ENCODE results near the gene TRIP13. TPM values are rescaled to one million over a fixed set of nuclear protein-coding genes. Genes with fewer than 3 reads are reported as not detected.

TRIP13 gene
- total RNA-seq, 1 experiment from 2014 or later = 42.6 TPM

GRCh38 chr5:888638-889035, 4.0 kb upstream of the TRIP13 start:
- Histone ChIP-seq H2AFZ (ENCODE audit: low read length) (no peak overlapping the region), H2AK5ac (ENCODE audit: insufficient read length, low read length) (no peak overlapping the region), H2BK20ac (ENCODE audit: low read depth, low read length, poor library complexity, severe bottlenecking) (no peak overlapping the region), H3K79me1 (ENCODE audit: insufficient read depth, low read depth, low read length, poor library complexity, severe bottlenecking) (peaks cover 8% of the 10 kb centered on the region), H3K79me2 (ENCODE audit: insufficient read depth, low read length) (peaks cover 15% of the 10 kb centered on the region; the same call in 1 of the 2 replicates), H3K18ac (ENCODE audit: insufficient read length, low read depth, low read length) (no peak overlapping the region), H4K8ac (replicated peaks; ENCODE audit: insufficient read length, low read depth, low read length) (no peak overlapping the region), H3K56ac (ENCODE audit: insufficient read length, low read depth, low read length) (no peak overlapping the region), H4K20me1 (ENCODE audit: control insufficient read depth, insufficient read depth, insufficient read length) (no peaks in the 10 kb centered on the region), H2BK15ac (ENCODE audit: low read depth, low read length) (no peak overlapping the region), H3T11ph (ENCODE audit: low read length) (no peak overlapping the region), H4K5ac (ENCODE audit: insufficient read length, low read depth, low read length) (no peak overlapping the region), H3K14ac (ENCODE audit: insufficient read depth, low read length) (no peak overlapping the region), H3K4me2 (ENCODE audit: insufficient read depth, insufficient read length, low read length) (no peak overlapping the region), H3K23ac (ENCODE audit: insufficient read length, low read depth, low read length) (no peak overlapping the region), H2BK12ac (ENCODE audit: insufficient read length, low read depth, low read length) (no peak overlapping the region), H3K9ac (ENCODE audit: extremely low read depth, insufficient read length, low read length) (no peak overlapping the region), H2BK120ac (ENCODE audit: low read depth, low read length, poor library complexity, severe bottlenecking) (no peak overlapping the region), H2BK5ac (ENCODE audit: insufficient read length, low read length) (no peak overlapping the region), H3K4ac (ENCODE audit: low read depth, low read length) (no peak overlapping the region), H4K91ac (ENCODE audit: insufficient read length, low read depth, low read length) (no peak overlapping the region), H3K27me3 (ENCODE audit: insufficient read depth, low read length) (no peaks in the 10 kb centered on the region), H3K4me1 (ENCODE audit: insufficient read depth, low read length) (no peaks in the 10 kb centered on the region), H3K27ac (ENCODE audit: insufficient read length, low read depth, low read length) (no peak overlapping the region), H3K23me2 (ENCODE audit: insufficient read length, low read depth, low read length, poor library complexity, severe bottlenecking) (peaks cover 10% of the 10 kb centered on the region), H3K9me3 (ENCODE audit: control insufficient read depth, low read depth, low read length) (no peaks in the 10 kb centered on the region)
- DNase-seq = no peak
- no CpG with 5 or more reads among the region's 11 CpGs for WGBS (ENCODE audit: extremely low coverage, insufficient read length, low lambda C conversion rate)
- TF ChIP-seq, protein P1, sequence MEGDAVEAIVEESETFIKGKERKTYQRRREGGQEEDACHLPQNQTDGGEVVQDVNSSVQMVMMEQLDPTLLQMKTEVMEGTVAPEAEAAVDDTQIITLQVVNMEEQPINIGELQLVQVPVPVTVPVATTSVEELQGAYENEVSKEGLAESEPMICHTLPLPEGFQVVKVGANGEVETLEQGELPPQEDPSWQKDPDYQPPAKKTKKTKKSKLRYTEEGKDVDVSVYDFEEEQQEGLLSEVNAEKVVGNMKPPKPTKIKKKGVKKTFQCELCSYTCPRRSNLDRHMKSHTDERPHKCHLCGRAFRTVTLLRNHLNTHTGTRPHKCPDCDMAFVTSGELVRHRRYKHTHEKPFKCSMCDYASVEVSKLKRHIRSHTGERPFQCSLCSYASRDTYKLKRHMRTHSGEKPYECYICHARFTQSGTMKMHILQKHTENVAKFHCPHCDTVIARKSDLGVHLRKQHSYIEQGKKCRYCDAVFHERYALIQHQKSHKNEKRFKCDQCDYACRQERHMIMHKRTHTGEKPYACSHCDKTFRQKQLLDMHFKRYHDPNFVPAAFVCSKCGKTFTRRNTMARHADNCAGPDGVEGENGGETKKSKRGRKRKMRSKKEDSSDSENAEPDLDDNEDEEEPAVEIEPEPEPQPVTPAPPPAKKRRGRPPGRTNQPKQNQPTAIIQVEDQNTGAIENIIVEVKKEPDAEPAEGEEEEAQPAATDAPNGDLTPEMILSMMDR (conservative IDR thresholded peaks at IDR 0.05) = no peak
- Mint-ChIP-seq H3K27ac (0 out of 7 replicates have a peak overlapping the region, but pooled peaks of 1 of the 3 experiments have one; percentile 53), H3K36me3 (ENCODE audit: insufficient read depth in 1 of 3, low read depth in 3 of 3) (peaks cover 67 to 89% (median 81%) of the 10 kb centered on the region in 3 experiments; a peak in 6 of 7 replicates), H3K4me1 (peaks cover 11 to 13% of the 10 kb centered on the region in 2 experiments), H3K9me3 (no peaks in the 10 kb centered on the region), H3K27me3 (ENCODE audit: low read depth) (no peaks in the 10 kb centered on the region), H3K4me3 (no peak overlapping the region)

All from H9 (cell line).